HG03432 (cell line): Measurements from ENCODE around the gene LDLR.

Experiments used
- ATAC-seq: cut with Tn5 transposase; IDR thresholded peaks from one replicate; pipeline ENCODE4 v1.9.1; 2021; ENCODE audit warnings: mild to moderate bottlenecking, moderate library complexity; ENCODE audit not compliant: unreplicated experiment

The LDLR gene

GRCh38 chr19:11089254-11090013, at the start of gene LDLR:
Gene LDLR (plus strand): TSS chr19:11089463. CDS start chr19:11089549, 86 bp downstream.
- no peak for ATAC-seq

GRCh38 chr19:11041194-11041593, 48.1 kb upstream of the LDLR start:
- ATAC-seq, result no peak

GRCh38 chr19:11041966-11042627, 47.2 kb upstream of the LDLR start:
- no peak for ATAC-seq

GRCh38 chr19:11044431-11044830, 44.8 kb upstream of the LDLR start:
- ATAC-seq, result no peak

- ATAC-seq, result no peak
Observed at GRCh38 chr19:11045536-11045935, 43.7 kb upstream of the LDLR start.

GRCh38 chr19:11046605-11047354, 42.5 kb upstream of the LDLR start:
- ATAC-seq, result no peak

GRCh38 chr19:11047866-11048265, 41.4 kb upstream of the LDLR start:
- ATAC-seq, result no peak

GRCh38 chr19:11050323-11051114, 38.7 kb upstream of the LDLR start:
- ATAC-seq, result no peak

DNA sequence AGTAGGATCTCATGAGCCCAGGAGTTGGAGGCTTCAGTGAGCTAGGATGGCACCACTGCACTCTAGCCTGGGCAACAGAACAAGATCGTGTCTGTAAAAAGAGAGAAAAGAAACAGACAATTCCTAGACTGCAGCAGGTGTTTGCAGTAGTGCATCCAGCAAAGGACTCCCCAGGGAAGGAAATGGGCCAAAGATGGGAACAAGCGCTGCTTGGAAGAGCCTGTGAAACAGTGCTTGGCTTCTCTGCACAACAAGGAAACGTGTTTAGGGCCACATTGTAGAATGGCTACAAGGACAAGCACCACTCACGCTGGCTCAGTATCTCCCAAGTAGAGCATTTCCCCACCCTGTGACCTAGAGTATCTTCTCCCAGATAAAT, 35.5 kb upstream of the LDLR start:
- no peak for ATAC-seq

- no peak for ATAC-seq
Observed at GRCh38 chr19:11054200-11054599, 35.1 kb upstream of the LDLR start.

DNA sequence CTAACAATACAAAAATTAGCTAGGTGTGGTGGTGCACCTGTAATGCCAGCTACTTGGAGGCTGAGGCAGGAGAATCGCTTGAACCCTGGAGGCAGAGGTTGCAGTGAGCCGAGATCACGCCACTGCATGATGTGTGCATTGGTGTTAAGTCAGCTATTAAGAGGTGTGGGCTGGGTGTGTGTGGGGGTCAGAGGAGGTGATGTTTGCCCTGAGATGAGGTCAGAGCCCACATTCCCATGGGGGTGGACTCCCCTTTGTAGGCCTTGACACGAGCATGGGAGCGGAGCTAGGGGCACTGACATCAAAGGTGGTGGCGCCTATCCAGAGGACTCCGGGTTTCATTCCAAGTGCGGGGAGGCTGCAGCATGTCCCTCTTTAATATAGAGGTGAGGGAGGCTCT, 34.6 kb upstream of the LDLR start:
- ATAC-seq, result no peak

DNA sequence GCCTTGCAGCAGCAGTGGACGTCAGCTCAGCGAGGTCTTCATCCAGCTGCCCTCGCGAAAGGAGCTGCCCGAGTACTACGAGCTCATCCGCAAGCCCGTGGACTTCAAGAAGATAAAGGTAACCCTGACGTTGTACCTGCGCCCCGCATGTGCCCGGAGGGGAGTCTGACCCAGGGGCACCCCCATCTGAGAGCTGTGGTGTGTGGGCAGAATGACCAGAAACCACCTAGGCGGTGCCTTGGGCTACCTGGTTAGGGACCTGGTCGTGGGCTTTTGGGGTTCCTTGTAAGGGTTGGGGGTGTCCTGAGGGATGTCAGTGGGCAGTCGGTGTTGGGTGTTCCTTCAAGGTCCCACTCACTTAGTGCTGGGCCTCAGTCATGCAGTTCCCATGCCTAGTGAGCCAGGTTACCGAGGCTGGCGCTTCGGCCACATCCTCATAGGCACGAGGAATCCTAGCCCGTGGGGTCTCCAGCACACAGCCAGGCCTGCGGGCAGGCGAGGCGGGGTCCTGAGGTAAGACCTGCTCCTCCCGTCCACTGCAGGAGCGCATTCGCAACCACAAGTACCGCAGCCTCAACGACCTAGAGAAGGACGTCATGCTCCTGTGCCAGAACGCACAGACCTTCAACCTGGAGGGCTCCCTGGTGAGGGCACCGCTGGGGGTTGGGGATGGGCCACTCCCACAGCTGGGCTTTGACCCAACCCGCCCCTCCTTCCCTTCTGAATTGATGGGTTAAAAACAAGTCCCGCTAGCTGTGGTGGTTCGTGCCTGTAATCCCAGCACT, 30.8 kb upstream of the LDLR start:
- no peak for ATAC-seq

DNA sequence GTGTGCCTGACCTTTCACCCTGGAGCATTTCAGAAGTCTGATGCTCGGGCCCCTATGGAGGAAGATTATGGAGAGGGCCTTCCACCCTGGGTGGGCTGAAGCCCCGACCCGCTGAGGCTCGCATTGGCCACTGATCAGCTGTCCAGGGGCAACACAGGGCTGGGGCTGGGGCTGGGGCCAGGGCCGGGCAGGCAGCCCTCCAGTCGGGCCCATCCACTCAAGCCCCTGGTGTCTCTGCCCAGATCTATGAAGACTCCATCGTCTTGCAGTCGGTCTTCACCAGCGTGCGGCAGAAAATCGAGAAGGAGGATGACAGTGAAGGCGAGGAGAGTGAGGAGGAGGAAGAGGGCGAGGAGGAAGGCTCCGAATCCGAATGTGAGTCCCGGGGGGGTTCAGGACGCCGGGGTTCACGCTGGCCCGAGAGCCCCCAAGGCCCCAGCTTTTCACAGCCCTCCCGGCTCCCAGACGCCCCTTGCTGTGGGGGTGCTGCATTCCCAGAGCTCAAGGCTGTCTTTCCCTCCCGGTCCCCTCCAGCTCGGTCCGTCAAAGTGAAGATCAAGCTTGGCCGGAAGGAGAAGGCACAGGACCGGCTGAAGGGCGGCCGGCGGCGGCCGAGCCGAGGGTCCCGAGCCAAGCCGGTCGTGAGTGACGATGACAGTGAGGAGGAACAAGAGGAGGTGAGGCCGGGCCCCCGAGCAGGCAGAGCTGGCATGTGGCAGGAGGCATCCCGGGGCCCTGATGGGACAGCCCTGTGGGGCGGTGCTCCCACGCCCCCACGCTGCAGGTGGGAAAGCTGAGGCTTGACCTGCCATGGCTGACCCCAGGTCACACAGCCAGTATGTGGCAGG, 29.5 kb upstream of the LDLR start:
- ATAC-seq, result no peak

DNA sequence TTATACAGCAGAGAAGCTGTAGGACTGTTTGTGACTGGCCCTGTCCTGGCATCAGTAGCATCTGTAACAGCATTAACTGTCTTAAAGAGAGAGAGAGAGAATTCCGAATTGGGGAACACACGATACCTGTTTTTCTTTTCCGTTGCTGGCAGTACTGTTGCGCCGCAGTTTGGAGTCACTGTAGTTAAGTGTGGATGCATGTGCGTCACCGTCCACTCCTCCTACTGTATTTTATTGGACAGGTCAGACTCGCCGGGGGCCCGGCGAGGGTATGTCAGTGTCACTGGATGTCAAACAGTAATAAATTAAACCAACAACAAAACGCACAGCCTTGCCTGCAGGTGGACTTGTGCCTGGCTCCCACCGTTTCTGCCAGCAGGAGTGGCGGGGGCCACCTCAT, 27.3 kb upstream of the LDLR start:
- no peak for ATAC-seq

DNA sequence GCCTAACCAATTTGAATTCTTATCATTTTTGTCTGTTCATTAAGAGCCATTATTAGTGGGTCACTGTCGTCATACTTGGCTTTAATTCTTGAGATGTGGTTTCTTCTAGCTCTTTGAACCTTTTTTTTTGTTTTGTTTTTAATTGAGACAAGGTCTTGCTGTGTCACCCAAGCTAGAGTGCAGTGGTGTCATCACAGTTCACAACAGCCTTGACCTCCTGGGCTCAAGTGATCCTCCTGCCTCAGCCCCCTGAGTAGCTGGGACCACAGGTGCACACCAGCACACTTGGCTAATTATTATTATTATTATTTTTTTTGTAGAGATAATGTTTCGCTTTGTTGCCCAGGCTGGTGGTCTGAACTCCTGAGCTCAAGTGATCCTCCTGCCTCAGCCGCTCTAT, 25.8 kb upstream of the LDLR start:
- ATAC-seq, result no peak

- no peak for ATAC-seq
Observed at GRCh38 chr19:11064831-11065303, 24.4 kb upstream of the LDLR start.

- ATAC-seq, result no peak
Observed at GRCh38 chr19:11066326-11066725, 22.9 kb upstream of the LDLR start.

DNA sequence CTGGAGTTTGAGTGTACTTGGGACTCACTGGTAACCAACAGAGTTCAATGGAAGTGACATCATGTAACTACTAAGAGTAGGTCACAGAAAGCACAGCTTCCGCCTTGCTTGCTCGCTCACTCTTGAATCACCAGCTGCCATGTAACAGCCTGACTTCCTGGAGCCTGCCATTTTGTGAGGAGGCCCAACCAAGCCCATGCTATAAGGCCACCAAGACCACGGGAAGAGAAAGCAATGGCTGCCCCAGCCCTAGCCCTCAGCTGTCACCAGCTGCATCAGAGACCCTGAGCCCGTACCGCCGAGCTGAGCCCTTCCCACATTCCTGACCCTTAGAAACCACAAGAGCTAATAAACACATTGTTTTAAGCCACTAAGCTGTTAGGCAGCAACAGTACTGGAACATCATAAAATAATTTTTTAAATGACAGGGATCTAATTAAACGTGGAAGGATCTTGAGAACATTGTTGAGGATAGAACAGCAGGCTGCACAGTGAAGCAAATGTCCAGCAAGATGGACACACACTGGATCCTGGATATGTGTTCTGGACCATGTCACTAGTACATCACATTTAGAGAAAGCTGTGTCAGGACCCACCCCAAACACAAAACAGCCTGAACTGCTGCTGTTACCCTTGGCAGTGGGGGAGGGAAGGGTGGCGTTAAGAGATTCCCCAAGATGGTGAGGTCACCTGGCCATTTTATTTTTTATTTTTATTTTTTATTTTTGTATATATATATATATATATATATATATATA, 21.7 kb upstream of the LDLR start:
- no peak for ATAC-seq

GRCh38 chr19:11069561-11069960, 19.7 kb upstream of the LDLR start:
- ATAC-seq, result no peak
